Middle frontal gyrus (tissue), 1 donor: ENCODE data around the gene SIAH1.
"Not testable (repeated sequence)": the region's sequence is repeated elsewhere in the genome, so short reads cannot be mapped to it uniquely, and the experiment has no call there.

Experiments
- DNase-seq: peaks from one replicate; pipeline ENCODE4 v3.0.0-alpha.2; 2015; ENCODE audit warnings: low spot score; ENCODE audit errors: extremely low spot score

The SIAH1 gene

DNA sequence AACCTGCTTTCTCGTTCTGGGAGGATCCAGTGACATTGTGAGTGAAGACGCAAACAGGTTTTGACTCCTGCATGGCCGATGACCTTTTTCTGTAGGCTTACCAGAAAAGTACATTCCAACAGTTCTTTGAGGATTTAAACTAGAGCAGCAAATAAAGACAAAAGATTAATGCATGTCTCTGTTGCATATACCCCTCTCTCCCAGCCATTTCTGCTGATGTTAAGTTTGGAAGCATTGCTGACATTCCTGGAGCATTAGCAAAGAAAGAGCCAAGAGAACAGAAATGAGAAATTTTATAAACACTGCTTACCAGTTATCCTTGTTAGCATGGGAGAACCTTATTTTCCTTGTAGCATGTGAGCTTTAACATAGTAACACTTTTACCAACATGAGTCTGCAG, 49.3 kb downstream of the SIAH1 start:
- DNase-seq = no peak

DNA sequence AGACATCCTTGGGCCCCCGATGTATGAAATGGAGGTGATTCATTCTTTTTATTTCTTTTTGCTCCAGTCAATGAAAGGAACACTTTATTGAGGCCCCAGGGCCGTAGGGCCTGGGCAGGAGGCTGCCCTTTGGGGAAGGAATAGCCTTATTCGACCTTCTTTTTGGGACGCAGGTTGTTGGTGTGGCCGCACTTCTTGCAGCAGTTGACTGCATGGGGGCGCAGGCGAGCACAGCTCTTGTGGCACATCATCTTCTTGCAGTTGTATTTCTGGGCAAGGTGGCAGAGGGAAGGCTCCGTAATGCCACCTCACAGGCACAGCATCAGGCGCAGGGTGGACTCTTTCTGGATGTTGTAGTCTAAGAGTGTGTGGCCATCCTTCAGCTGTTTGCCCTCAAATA, 50.9 kb downstream of the SIAH1 start:
- no peak for DNase-seq

GRCh38 chr16:48332978-48333377, 52.2 kb downstream of the SIAH1 start:
- no peak for DNase-seq

GRCh38 chr16:48330841-48331192, 54.4 kb downstream of the SIAH1 start:
- DNase-seq = no peak

DNA sequence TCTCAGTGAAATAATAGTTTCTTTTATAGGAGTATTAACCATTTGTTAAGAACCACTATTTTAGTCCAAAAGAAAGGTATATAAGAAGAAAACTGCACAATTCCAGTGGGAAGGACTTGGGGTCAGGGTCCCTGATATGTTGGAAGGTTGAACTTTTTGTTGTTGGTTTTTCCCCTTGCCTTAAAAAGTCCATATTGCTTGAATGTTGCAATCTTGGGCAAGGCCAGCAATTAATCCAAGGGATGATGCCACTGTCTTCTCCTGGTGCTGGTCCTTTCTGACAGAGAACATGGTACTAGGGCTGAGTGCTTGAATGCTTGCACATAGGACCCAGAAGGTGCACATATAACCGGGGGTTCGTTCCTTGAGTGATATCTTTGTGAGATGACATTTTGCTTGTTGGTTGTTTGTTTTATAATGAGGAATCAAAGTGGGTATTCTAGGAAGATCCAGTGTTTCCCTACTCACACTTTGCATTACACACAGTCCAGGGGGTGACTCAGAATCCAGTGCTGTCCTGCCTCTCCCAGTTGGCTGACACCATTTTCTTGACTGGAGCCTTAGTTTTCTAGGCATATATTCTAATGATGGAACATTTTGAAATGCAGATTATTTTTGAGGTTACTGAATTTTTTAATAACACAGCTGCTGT, 54.9 kb downstream of the SIAH1 start:
- DNase-seq = no peak

- DNase-seq = no peak
Measured at GRCh38 chr16:48329138-48329537, 56.1 kb downstream of the SIAH1 start.

- no peak for DNase-seq
Measured at GRCh38 chr16:48326915-48327314, 58.3 kb downstream of the SIAH1 start.

- DNase-seq = no peak
Measured at GRCh38 chr16:48323783-48324775, 61.1 kb downstream of the SIAH1 start.

- no peak for DNase-seq
Measured at GRCh38 chr16:48321317-48322036, 63.7 kb downstream of the SIAH1 start.

DNA sequence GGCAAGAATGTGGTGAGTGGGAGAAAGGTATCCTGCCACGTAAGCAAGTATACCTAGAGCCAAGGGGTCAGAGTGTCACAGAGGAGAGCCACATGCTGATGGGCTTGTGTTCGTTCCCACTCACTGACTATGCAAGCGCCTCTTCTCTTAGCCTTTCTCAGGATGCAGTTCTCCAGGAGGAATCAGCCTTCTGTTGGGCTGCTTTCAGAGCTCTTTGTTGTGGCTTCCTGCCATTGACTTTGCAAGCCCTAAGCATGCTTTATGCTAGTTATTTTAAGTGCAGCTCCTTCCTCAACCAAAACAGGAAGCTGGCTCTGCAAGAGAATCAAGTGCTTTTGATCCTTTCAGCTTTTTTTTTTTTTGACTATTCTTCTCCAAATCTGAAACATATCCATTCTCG, 66.6 kb downstream of the SIAH1 start:
- DNase-seq = peak; percentile 26

GRCh38 chr16:48317614-48318315, 67.4 kb downstream of the SIAH1 start:
- DNase-seq = no peak

- no peak for DNase-seq
Measured at GRCh38 chr16:48317026-48317425, 68.2 kb downstream of the SIAH1 start.

DNA sequence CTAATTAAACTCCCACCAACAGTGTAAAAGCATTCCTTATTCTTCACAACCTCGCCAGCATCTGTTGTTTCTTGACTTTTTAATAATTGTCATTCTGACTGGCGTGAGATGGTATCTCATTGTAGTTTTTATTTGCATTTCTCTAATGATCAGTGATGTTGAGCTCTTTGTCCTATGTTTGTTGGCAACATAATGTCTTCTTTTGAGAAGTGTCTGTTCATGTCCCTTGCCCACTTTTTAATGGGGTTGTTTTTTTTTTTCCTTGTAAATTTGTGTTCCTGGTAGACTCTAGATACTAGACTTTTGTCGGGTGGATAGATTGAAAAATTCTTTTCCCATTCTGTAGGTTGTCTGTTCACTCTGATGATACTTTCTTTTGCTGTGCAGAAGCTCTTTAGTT, 71.3 kb downstream of the SIAH1 start:
- DNase-seq = not testable (repeated sequence)

DNA sequence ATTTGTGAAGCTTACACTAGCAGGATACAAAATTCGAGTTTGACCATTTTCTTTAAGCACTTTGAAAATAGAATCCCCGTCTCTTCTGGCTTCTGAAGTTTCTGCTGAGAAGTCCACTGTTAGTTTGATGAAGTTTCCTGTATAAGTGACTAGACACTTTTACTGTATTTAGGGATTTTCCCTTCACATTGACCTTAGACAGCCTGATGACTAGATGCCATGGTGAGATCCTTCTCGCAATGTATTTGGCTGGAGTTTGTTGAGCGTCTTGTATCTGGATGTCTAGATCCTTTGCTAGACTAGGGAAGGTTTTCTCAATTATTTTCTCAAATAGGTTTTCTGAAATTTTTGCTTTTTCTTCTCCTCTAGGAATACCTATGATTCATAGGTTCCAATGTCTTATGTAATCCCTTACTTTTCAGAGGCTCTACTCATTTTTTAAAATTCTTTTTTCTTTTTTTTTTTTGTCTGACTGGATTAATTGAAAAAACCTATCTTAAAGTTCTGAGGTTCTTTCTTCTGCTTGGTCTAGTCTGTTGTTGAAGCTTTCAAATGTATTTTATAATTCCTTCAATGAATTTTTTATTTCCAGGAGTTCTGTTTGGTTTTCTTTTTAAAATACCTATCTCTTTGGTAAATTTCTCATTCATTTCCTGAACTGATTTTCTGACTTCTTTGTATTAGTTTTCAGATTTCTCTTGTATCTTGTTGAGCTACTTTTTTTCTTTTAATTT, 74.1 kb downstream of the SIAH1 start:
- no peak for DNase-seq
